Caco-2 (cell line): ENCODE measurements around the gene FANCD2. TPM values are rescaled to one million over a fixed set of nuclear protein-coding genes. Genes with fewer than 3 reads are reported as not detected.

Source experiments
- BruUV-seq: library from RNA; stranded (reverse); fragments of 400-500 nt; replicated peaks from 2 replicates; lab custom pipeline; 2021; lab: Mats Ljungman, UMichigan
- CTCF ChIA-PET: fragments of 300-600 bp; sonication (Branson Sonifier 250); formaldehyde crosslinking; loops from one replicate; lab custom pipeline; 2022; ENCODE audit warnings: antibody characterized with exemption; lab: Charles Lee
- POLR2A ChIA-PET: fragments of 300-600 bp; sonication (Branson Sonifier 250); formaldehyde crosslinking; loops from one replicate; lab custom pipeline; 2022; ENCODE audit warnings: antibody characterized with exemption; lab: Charles Lee
- DNase-seq, 2 experiments: peaks; one replicate each; pipeline versions ENCODE4 v3.0.0 to v3.0.0-alpha.2; 2020 to 2022
- H3K27me3 ChIP-seq: replicated peaks from 2 replicates; pipeline ENCODE4 v1.6.0; 2011; ENCODE audit warnings: low read length; ENCODE audit not compliant: control insufficient read depth, insufficient read depth
- H3K36me3 ChIP-seq: 2 replicates; pipeline ENCODE4 v1.5.1; 2011; ENCODE audit warnings: low read length; ENCODE audit not compliant: control insufficient read depth, insufficient read depth
- H3K4me1 ChIP-seq: fragments of 250-450 bp; sonication (Bioruptor Pico); 2 replicates; pipeline ENCODE4 v1.5.1; 2020; ENCODE audit warnings: mild to moderate bottlenecking
- H3K4me3 ChIP-seq: 2 replicates; pipeline ENCODE4 v1.5.1; 2011; ENCODE audit warnings: low read depth, mild to moderate bottlenecking, control low read depth, low read length
- H3K9me3 ChIP-seq: fragments of 250-450 bp; sonication (Bioruptor Pico); 2 replicates; pipeline ENCODE4 v1.5.1; 2020; ENCODE audit warnings: mild to moderate bottlenecking, moderate library complexity
- H3K27ac Mint-ChIP-seq: one replicate; pipeline ENCODE4 v1.8.0; 2022; ENCODE audit warnings: mixed read lengths; ENCODE audit not compliant: unreplicated experiment
- H3K27me3 Mint-ChIP-seq: one replicate; pipeline ENCODE4 v1.8.0; 2022; ENCODE audit warnings: mixed read lengths; ENCODE audit not compliant: insufficient read depth, unreplicated experiment
- H3K36me3 Mint-ChIP-seq: one replicate; pipeline ENCODE4 v1.8.0; 2022; ENCODE audit warnings: mild to moderate bottlenecking, mixed read lengths; ENCODE audit not compliant: insufficient read depth, unreplicated experiment
- H3K4me1 Mint-ChIP-seq: one replicate; pipeline ENCODE4 v1.8.0; 2022; ENCODE audit warnings: low read depth, mixed read lengths; ENCODE audit not compliant: unreplicated experiment
- H3K4me3 Mint-ChIP-seq: one replicate; pipeline ENCODE4 v1.8.0; 2022; ENCODE audit warnings: mild to moderate bottlenecking, moderate library complexity, mixed read lengths; ENCODE audit not compliant: unreplicated experiment
- H3K9me3 Mint-ChIP-seq: one replicate; pipeline ENCODE4 v1.8.0; 2022; ENCODE audit warnings: mixed read lengths; ENCODE audit not compliant: unreplicated experiment
- intact Hi-C: fragments of 100-400 bp; cut with micrococcal nuclease; formaldehyde crosslinking; loops from one replicate; pipeline ENCODE4 v1.10.0; 2022; ENCODE audit not compliant: unreplicated experiment
- total RNA-seq: library from RNA; stranded (reverse); gene quantifications from 2 replicates; pipeline ENCODE4 v1.2.3, GENCODE V29; 2022
- TF ChIP-seq, protein P1 (sequence below), 2 experiments: fragments of 200-600 bp in 1 of 2; IDR thresholded peaks; 1 replicate in 1 of 2; 2 replicates in 1 of 2; pipeline versions ENCODE4 v1.5.1 to v1.8.0; 2011 to 2022; ENCODE audit warnings: antibody characterized with exemption in 1 of 2, control low read depth in 1 of 2, inconsistent platforms in 1 of 2, low read depth in 1 of 2, low read length in 1 of 2, mild to moderate bottlenecking in 1 of 2, moderate library complexity in 1 of 2; ENCODE audit not compliant: insufficient read depth in 1 of 2, severe bottlenecking in 1 of 2, unreplicated experiment in 1 of 2

The FANCD2 gene
- total RNA-seq, 1 experiment from 2014 or later = 35.6 TPM

GRCh38 chr3:10093678-10094077, 67.4 kb downstream of the FANCD2 start:
- no peaks in the 10 kb centered on the region for H3K27me3 Mint-ChIP-seq
- ChIA-PET CTCF (no interaction called here), POLR2A (no interaction called here)
- Histone ChIP-seq H3K36me3 (no peaks in the 10 kb centered on the region), H3K9me3 (no peaks in the 10 kb centered on the region), H3K4me1 (peaks cover 8% of the 10 kb centered on the region), H3K27me3 (no peaks in the 10 kb centered on the region), H3K4me3 (no peak overlapping the region)
- no peaks in the 10 kb centered on the region for H3K4me1 Mint-ChIP-seq
- BruUV-seq = no TSS peak
- no peaks in the 10 kb centered on the region for H3K9me3 Mint-ChIP-seq
- TF ChIP-seq, protein P1, sequence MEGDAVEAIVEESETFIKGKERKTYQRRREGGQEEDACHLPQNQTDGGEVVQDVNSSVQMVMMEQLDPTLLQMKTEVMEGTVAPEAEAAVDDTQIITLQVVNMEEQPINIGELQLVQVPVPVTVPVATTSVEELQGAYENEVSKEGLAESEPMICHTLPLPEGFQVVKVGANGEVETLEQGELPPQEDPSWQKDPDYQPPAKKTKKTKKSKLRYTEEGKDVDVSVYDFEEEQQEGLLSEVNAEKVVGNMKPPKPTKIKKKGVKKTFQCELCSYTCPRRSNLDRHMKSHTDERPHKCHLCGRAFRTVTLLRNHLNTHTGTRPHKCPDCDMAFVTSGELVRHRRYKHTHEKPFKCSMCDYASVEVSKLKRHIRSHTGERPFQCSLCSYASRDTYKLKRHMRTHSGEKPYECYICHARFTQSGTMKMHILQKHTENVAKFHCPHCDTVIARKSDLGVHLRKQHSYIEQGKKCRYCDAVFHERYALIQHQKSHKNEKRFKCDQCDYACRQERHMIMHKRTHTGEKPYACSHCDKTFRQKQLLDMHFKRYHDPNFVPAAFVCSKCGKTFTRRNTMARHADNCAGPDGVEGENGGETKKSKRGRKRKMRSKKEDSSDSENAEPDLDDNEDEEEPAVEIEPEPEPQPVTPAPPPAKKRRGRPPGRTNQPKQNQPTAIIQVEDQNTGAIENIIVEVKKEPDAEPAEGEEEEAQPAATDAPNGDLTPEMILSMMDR (IDR thresholded peaks at IDR 0.05; ENCODE audit: insufficient read depth in 1 of 2, low read depth in 1 of 2, low read length in 1 of 2, severe bottlenecking in 1 of 2, unreplicated experiment in 1 of 2) = no peak
- H3K27ac Mint-ChIP-seq = no peak overlapping the region
- no peak for DNase-seq
- no peak overlapping the region for H3K4me3 Mint-ChIP-seq
- H3K36me3 Mint-ChIP-seq = peaks cover 32% of the 10 kb centered on the region
- intact Hi-C loops = no loop called here

DNA sequence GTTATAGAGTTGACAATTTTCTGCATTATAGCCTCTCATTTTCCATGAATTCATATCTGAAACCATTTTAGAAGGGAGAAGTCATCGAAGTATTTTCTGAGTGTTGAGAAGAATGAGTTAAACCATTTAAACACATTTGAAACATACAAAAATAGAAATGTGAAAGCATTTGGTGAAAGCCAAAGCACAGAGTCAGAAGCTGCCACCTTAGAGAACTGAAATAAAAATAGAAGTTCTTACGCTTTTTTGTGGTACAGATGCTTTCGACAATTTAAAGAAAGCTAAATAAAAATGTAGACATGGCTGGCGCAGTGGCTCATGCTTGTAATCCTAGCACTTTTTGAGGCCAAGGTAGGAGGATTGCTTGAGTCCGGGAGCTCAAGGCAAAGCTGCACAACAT, 72.8 kb downstream of the FANCD2 start:
- H3K27me3 ChIP-seq = no peaks in the 10 kb centered on the region
- H3K36me3 ChIP-seq = no peaks in the 10 kb centered on the region
- peaks cover 24% of the 10 kb centered on the region for H3K36me3 Mint-ChIP-seq
- POLR2A ChIA-PET = no interaction called here
- intact Hi-C loops = no loop called here
- H3K27me3 Mint-ChIP-seq = no peaks in the 10 kb centered on the region
- no peaks in the 10 kb centered on the region for H3K4me1 Mint-ChIP-seq
- H3K9me3 ChIP-seq = no peaks in the 10 kb centered on the region
- TF ChIP-seq, protein P1 (IDR thresholded peaks at IDR 0.05; ENCODE audit: insufficient read depth in 1 of 2, low read depth in 1 of 2, low read length in 1 of 2, severe bottlenecking in 1 of 2, unreplicated experiment in 1 of 2) = no peak
- no peak overlapping the region for H3K27ac Mint-ChIP-seq
- no TSS peak for BruUV-seq
- CTCF ChIA-PET = no interaction called here
- H3K4me1 ChIP-seq = no peaks in the 10 kb centered on the region
- no peak for DNase-seq
- H3K4me3 ChIP-seq = no peak overlapping the region
- H3K4me3 Mint-ChIP-seq = no peak overlapping the region
- no peaks in the 10 kb centered on the region for H3K9me3 Mint-ChIP-seq

DNA sequence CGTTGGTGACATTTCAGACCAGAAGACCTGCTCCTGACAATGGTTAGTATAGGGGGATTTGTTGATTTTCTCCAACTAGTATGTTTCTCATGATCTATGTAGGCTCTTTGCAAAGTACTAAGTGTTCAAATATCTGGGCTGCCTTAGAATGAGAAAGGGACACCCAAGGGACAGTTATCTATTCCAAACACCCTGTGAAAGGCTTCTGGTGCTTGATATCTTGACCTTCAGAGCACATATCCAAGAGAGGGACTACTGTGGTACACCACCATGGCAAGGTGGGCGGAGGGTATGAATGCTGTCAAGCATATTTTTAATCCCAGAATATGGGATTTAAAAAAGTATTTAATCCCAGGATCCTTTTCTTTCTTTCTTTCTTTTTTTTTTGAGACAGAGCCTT, 80.7 kb downstream of the FANCD2 start:
- H3K9me3 ChIP-seq = no peaks in the 10 kb centered on the region
- Mint-ChIP-seq H3K9me3 (no peaks in the 10 kb centered on the region), H3K27ac (no peak overlapping the region), H3K27me3 (no peaks in the 10 kb centered on the region), H3K36me3 (peaks cover 4% of the 10 kb centered on the region), H3K4me1 (no peaks in the 10 kb centered on the region), H3K4me3 (no peak overlapping the region)
- ChIA-PET POLR2A (no interaction called here), CTCF (no interaction called here)
- BruUV-seq = no TSS peak
- DNase-seq = no peak
- H3K27me3 ChIP-seq = no peaks in the 10 kb centered on the region
- TF ChIP-seq, protein P1 (IDR thresholded peaks at IDR 0.05; ENCODE audit: insufficient read depth in 1 of 2, low read depth in 1 of 2, low read length in 1 of 2, severe bottlenecking in 1 of 2, unreplicated experiment in 1 of 2) = no peak
- no peak overlapping the region for H3K4me3 ChIP-seq
- H3K4me1 ChIP-seq = no peaks in the 10 kb centered on the region
- H3K36me3 ChIP-seq = no peaks in the 10 kb centered on the region
- intact Hi-C loops = no loop called here
